Measurements from ENCODE around the gene PTPRF.

The PTPRF gene

GRCh38 chr1:43606624-43607023, 75.9 kb downstream of the PTPRF start:
- no peak for TF ChIP-seq TEAD4 (IDR thresholded peaks at IDR 0.05)
- TF ChIP-seq CREB1 (IDR thresholded peaks at IDR 0.05; ENCODE audit: low read depth): no peak
- TF ChIP-seq EP300 (IDR thresholded peaks at IDR 0.05; ENCODE audit: borderline replicate concordance): no peak
- no peak for TF ChIP-seq RAD21 (IDR thresholded peaks at IDR 0.05; ENCODE audit: low read depth)
- no peak for TF ChIP-seq NFIC (IDR thresholded peaks at IDR 0.05)
- TF ChIP-seq, protein P1, sequence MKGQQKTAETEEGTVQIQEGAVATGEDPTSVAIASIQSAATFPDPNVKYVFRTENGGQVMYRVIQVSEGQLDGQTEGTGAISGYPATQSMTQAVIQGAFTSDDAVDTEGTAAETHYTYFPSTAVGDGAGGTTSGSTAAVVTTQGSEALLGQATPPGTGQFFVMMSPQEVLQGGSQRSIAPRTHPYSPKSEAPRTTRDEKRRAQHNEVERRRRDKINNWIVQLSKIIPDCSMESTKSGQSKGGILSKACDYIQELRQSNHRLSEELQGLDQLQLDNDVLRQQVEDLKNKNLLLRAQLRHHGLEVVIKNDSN (IDR thresholded peaks at IDR 0.05): no peak
- no peak for TF ChIP-seq TAF1 (IDR thresholded peaks at IDR 0.05; ENCODE audit: low read depth)
- no peak for TF ChIP-seq YY1 (IDR thresholded peaks at IDR 0.05; ENCODE audit: low read depth)
- TF ChIP-seq FOXM1 (IDR thresholded peaks at IDR 0.05; ENCODE audit: borderline replicate concordance, low read depth): no peak
- TF ChIP-seq ZBTB7A (IDR thresholded peaks at IDR 0.05; ENCODE audit: low read depth): no peak
- no peak for TF ChIP-seq TCF12 (IDR thresholded peaks at IDR 0.05; ENCODE audit: low read depth)
- TF ChIP-seq REST (IDR thresholded peaks at IDR 0.05; ENCODE audit: low read depth): no peak
- TF ChIP-seq, protein P2, sequence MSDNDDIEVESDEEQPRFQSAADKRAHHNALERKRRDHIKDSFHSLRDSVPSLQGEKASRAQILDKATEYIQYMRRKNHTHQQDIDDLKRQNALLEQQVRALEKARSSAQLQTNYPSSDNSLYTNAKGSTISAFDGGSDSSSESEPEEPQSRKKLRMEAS (IDR thresholded peaks at IDR 0.05): no peak

- TF ChIP-seq REST (IDR thresholded peaks at IDR 0.05; ENCODE audit: low read depth): no peak
Measured at GRCh38 chr1:43608827-43609226, 78.1 kb downstream of the PTPRF start.

GRCh38 chr1:43610339-43610738, 79.7 kb downstream of the PTPRF start:
- no peak for TF ChIP-seq ZBTB7A (IDR thresholded peaks at IDR 0.05; ENCODE audit: low read depth)
- TF ChIP-seq EGR1 (IDR thresholded peaks at IDR 0.05): no peak
- TF ChIP-seq FOXM1 (IDR thresholded peaks at IDR 0.05; ENCODE audit: borderline replicate concordance, low read depth): no peak
- no peak for TF ChIP-seq TCF12 (IDR thresholded peaks at IDR 0.05; ENCODE audit: low read depth)
- no peak for TF ChIP-seq TEAD4 (IDR thresholded peaks at IDR 0.05)
- TF ChIP-seq REST (IDR thresholded peaks at IDR 0.05; ENCODE audit: low read depth): no peak

- TF ChIP-seq REST (IDR thresholded peaks at IDR 0.05; ENCODE audit: low read depth): no peak
- TF ChIP-seq, protein P1 (IDR thresholded peaks at IDR 0.05): no peak
Measured at GRCh38 chr1:43611950-43612349, 81.3 kb downstream of the PTPRF start.

GRCh38 chr1:43612406-43612805, 81.7 kb downstream of the PTPRF start:
- TF ChIP-seq, protein P2 (IDR thresholded peaks at IDR 0.05): no peak
